DMS53 (cell line): ENCODE results near the gene WDR37.
"Not testable (repeated sequence)": the region's sequence is repeated elsewhere in the genome, so short reads cannot be mapped to it uniquely, and the experiment has no call there.

ENCODE experiments used
- DNase-seq: peaks from one replicate; lab custom pipeline; 2025; lab: John Stamatoyannopoulos, UW

The WDR37 gene

DNA sequence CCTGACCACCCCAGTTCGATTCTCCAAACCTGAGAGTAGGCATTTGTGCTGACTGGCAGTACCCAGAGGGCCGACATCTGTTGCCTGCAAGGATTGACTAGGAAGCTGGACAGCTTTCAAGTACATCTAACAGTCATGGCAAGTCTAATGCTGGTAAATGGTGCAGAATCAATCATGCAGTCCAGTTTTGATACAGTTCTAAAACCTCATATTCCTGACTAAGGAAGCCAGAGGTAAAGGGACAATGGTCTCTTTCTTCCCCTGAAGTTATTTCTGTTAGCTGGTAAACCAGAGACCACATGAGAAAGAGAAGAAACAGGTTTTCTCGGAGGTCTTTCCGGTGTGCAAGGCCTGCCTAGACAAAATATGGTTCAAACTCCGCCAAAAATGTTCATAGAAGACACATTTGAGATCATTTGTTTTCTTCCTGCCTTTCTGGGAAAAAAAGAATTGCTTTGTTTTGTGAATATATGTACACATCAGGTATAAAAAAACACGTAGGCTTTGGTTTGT, 97.1 kb downstream of the WDR37 start:
- no peak for DNase-seq

DNA sequence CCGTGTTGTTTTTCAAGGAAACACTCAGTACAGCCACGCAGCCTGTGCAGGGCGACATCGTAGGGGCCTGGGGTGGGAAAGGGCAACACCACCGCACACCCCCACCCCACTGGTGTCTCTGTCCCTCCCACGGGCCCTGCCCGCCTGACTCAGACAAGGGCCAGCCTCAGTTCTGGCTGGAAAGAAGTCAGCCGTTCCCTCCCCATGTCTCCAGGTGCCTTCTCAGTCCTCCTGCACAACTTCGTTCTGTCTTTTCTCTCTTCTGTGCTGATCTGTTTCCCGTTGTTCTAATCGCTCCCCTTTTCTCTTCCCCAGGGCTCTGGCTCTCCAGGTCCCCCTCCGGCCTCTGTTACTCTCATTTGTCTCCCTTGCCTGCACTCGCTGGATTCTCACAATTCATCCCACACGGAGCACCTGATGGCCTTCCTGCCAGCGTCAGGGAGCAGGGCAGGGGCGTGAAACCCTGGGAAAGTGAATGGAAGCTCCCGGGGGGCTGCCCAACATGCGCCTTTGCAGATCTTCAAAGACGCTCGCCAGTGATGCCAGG, 97.7 kb downstream of the WDR37 start:
- no peak for DNase-seq

DNA sequence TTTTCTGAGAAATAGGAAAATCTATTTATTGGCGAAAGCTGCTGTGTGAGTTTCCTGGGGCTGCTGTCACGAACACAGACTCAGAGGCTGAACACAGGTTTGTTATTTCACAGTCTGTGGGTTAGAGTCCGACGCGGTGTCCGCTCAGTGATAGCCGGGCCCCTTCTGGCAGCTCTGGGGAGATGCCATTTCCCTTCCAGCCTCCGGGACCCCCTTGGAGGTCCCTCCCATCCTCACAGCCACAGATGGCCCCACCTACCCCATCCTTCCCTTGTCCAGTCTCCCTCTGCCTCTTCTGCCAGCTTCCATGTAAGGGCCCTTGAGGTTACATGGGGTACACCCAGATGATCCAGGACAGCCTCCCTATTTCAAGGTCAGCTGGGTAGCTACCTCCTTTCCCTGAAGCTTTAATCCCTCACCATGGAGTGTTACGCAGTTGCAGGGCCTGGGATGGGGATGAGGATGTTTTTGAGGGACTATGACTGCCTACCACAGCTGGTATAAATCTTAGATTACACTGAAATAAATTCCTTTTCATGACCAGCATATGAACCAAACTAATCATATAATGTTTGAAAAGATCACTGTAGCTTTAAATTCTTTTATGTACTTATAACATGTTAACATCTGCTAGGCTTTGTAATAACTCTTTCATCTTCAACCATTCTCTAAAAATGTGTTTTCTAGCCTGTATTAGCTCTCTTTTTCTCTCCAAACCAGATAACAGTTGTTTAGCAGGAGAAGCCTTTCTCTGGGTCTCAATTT, 98.5 kb downstream of the WDR37 start:
- no peak for DNase-seq

DNA sequence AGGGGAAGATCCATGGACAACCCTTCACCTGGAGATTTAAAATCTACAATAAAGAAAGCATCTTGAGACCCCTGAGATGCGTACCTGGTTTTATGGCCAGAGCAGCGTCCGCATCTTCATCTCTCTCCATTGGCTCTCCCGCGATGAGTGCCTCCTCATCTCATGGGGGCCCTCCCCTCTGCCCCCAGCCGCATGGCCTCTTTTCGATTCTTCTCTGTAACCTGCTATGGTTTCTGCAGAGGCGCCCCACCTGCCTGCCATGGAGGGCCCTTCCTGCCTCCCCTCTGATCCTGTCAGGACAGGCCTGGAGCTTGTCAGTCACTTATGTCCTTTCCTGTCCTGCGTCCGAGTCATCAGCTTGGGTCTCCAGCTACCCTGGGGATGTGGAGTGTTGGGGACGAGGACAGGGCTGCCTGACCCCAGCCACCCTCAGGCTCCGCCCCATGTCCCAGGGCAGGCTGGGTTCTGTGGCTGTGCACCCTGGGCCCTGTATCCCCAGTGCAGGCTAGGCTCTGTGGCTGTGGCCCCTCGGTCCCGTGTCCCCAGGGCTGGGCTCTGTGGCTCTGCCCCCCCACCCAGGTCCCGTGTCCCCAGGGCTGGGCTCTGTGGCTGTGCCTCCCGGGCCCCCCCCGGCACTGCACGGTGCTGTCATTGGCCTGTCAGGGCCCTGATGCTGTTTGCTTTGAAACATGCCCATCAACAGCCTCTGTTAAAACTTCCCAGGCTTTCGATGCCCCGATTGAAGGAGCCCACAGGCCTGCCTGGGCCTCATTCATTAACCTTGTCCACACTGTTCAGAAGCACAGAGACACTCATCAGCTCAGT, 99.8 kb downstream of the WDR37 start:
- no peak for DNase-seq

DNA sequence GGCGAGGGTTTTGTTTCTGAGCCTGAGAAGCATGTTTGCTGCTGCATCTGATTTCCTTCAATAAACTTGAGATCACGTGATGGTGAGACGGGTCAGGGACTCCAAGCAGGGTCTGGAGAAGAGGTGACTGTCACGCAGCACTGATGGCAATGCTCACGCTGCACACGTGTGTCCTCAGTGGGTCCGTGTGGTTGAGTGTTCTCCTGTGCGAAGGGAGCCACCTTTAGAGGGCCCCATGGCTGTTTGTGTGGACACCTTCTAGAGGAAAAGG, 100.4 kb downstream of the WDR37 start:
- DNase-seq: no peak

DNA sequence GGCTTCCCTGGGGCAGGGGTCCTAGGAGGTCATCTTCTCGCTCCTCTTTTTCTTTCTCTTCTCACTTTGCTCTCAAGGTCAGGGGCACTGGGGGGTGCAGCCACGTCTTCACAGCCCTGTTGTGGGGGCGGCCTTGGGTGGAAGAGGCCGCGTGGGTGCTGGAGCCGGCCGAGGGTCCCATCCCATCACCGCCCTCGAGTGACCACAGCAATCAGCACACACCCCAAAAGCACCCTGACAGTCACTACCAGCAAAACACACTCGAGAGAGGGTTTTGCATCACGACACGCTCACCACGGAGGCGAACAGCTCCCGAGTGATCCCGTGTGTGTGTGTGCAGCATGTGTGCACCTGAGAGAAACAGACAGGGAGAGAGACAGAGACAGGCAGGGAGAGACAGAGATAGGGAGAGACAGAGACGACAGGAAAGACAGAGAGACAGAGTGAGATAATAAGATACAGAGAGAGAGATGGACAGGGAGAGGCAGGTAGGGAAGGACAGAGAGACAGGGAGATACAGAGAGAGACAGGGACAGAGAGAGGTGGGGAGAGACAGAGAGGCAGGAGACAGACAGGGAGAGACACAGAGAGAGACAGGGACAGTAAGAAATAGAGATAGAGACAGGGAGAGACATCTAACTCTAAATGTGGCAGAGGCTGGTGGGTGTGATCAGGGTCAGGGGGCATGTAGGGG, 100.9 kb downstream of the WDR37 start:
- DNase-seq: no peak

DNA sequence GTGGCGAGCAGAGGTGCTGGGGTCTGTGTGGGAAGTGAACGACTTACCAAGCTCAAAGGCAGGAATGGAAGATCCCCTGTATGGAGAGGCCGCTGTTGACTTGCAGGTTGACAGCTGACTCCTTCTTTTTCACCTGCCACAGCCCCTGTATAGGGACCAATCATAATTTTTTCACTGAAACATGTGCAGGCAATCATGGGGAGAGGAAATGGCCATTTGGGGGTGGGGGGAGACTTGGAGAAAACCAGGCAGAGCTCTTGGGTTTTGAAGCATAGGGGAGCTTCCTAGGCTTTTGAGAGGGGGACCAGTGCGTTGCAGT, 101.4 kb downstream of the WDR37 start:
- no peak for DNase-seq

DNA sequence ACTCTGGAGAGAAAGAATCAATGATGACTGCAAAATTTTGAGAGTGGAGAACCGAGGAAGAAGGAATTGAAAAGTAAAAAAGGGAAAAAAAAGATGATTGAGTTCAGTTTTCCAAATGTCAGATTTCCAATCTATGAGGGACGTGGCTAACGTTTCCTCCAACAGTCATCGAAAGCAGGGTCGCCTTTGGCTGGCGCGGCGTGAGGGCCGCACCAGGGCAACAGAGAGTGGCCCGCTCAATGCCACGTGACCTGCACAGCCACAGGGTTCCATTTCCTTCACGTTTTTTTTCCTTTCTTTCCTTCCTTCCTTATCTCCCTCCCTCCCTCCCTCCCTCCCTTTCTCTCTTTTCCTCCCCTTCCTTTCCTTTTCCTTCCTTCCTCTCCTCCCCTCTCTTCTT, 101.9 kb downstream of the WDR37 start:
- no peak for DNase-seq

DNA sequence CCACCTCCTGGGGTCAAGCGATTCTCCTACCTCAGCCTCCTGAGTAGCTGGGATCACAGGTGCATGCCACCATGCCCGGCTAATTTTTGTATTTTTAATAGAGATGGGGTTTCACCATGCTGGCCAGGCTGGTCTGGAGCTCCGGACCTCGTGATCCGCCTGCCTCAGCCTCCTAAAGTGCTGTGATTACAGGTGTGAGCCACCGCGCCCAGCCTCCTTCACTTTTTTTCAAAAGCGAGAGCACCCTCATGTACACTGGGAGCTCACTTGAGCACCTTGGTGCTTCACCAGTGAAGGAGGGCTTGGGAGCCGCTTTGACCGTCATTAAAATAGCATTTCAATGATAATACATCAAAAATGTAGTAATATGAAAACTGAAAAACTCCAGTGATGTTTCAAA, 102.4 kb downstream of the WDR37 start:
- DNase-seq: not testable (repeated sequence)

DNA sequence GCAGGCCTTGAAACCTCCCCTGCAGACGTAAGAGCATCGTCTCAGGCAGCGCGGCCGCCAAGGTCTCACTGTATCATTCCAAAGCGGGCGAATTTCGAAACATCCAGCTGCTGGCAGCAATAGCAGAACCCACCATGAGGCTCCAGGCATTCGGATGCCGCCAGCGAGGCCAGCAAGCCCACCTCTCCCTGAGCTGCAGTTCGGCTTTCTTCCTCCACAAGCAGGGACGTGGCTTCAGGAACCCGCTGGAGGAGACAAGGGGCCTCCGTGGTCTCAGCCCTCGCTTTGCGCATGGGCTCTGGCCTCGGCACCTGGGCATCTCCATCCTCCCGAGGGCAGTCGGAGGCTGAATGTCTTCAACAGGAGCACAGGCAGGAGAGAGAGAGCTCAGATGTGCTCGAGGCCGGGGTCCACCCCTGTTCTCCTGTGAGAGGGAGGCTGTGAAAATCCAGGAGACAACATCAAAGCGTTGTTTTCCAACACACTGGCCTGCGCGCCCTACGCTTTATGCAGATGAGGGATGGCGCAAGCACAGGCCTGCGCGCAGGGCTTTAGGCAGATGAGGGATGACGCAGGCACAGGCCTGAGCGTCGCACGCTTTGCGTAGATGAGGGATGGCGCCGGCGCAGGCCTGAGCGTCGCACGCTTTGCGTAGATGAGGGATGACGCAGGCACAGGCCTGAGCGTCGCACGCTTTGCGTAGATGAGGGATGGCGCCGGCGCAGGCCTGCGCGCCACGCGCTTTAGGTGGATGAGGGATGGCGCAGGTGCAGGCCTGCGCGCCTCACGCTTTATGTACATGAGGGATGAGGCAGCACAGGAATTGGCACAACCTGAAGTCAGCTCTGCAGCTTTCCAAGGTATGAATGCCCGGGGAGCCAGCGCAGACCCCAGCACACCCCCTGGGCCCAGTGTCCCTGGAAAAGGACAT, 103.2 kb downstream of the WDR37 start:
- DNase-seq: no peak

DNA sequence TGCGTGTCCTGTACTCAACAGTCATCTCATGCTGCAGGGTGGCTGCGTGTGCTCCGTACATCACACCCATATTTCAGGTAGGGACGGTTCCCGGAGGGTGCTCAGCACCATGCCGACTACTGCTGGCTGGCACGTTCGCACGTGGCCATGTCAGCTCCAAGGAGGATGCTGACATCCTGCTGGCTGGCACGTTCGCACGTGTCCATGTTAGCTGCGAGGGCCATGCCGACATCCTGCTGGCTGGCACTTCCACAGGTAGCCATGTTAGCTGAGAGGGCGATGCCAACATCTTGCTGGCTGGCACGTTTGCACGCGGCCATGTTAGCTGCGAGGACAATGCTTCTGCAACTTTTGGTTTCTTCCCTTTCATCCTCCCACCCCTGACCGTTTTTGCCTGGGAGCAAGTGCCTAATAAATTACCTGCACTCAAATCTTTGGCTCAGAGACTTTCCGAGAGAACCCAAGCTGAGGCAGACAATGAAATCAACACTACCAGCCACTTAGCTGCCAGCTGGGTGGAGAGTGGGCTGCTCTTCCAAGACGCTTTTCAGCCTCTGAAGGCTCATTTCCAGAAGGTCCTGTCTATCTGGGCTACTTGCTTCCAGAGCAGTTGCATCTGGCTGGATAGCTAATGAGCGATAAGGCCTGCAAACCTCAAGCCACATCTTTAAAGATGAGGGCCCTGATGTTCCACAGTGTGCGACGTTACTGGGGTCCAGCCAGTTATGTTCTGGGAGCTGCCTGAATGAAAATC, 104.6 kb downstream of the WDR37 start:
- no peak for DNase-seq

DNA sequence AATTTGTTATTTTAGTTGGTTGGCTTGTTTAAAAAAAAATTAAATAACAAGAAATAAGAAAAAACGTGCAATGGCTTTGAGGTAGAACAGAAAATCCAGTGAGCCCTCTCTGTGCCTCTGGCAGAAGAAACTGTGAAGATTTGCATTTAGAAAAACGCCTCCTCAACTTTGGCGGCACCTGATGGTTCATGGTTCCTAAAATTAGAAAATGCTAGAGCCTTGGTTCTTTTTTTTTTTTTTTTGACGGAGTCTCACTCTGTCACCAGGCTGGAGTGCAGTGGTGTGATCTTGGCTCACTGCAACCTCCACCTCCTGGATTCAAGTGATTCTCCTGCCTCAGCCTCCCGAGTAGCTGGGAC, 105.1 kb downstream of the WDR37 start:
- DNase-seq: not testable (repeated sequence)

DNA sequence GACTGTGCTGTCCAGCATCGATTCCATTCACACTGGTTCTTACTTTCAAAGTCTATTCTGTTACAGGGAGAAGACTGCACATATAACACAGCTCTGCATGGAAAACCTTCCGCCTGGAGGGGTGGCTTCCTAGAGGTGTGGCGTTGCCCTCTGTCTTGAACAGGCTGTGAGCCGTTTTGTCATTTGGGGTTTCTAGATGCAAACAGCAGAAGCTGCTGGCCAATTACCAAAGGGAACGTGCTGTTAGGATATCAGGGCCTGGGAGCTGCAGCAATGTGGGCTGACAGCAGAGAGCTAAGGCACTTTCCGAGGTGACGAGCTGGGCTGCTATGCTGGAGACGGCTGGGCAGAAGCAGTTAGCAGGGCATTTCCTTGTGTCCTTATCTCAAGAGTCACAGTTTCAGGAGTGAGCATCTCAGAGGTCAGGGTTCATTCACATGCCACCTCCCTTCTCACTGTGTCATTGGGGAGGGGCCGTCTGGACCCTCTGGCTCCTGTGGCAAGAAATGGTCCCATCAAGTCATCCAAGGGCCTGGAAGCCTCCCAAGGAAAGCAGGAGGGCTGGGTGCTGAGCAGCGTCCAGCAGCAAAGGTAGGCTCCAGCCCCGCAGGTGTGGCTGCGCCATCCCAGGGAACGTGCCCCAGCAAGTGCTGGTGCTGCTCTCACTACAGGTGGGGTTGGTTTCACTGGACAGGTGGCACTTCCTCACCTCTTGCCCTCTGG, 106.5 kb downstream of the WDR37 start:
- no peak for DNase-seq

DNA sequence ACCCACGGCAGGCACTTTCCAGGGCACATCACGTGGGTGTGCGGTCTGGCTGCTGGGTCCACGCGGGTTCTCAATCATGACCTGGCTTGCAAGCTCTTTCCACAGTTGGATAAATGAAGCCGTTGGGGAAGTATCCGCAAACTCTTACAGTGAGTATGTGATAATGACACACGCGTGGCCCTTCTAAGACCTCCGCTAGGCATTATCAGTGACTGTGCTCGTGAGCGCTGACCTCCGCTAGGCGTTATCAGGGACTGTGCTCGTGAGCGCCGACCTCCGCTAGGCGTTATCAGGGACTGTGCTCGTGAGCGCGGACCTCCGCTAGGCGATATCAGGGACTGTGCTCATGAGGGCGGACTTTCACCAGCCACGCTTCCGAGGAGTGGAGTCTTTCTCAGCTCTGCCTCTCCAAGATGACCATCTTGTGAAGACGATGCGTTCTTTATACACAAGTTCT, 107.0 kb downstream of the WDR37 start:
- DNase-seq: no peak

DNA sequence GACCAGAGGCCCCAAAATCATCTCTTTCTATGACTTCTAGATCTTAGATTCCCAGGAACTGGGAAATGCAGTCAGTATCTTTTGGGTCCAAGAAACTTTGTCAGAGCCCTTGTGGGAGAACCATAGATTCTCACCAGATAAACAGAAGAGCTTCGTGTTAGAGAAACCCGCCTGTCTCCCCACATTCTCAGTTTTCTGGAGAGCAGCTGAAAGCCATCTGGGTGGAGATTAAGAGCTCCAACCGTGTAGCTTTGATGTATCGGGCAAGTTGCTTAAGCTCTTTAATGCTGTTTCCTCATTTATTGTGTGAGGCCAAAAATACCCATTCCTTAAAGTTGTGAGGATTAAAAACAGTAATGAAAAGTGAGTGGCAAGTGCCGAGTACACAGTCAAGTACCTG, 107.6 kb downstream of the WDR37 start:
- no peak for DNase-seq

DNA sequence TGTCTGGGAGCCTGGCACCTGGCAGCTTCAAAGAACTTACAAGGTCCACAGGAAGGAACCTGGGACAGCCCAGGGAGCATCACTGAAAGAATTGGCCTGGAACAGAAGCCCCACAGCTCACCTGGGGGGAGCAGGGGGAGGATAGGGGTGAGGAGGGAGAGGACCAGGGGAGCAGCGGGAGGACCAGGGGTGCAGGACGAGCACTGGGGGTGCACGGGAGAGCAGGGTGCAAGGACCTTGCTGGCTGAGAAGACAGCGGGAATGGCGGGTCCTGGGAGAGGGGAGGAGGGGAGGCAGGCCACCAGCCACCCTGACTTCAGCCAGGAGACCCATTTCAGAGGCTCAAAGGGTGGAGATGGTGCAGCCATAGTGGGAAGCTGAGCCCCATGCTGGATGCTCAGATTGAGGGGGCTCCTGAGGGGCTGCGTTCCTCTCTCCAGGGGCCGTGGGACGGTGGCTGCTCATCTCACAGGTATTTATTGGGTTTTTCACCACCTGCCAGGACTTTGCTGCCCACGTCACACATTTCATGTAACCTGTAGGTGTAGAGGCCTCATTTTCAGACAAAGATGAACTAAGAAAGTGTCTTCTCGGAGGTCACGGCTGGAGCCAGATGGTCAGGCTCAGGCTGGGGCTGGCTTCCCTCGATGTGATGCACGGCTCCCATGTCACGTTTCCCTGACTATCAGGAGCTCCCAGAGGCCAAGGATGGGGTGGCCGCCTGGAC, 110.1 kb downstream of the WDR37 start:
- no peak for DNase-seq

DNA sequence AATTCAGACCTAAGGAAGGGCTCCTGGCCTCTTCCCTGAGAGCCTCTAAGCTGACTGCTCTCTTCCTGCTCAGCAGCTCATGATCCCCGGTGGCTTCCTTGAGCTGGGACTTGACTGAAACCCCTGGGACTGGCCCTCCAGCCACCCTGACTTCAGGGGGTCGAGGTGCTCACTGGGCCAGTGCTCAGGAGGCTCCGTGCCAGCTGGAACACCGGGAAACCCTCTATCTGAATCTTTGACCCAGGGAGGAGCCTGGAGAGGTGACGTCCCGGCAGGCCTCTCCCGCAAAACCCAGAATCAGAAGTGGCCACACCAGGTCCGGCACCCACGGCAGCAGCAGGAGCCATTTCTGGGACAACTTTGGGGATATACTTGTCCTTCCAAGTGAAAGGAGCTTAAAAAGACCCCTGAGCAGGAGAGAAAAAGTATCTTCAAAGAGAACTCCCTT, 110.7 kb downstream of the WDR37 start:
- no peak for DNase-seq

DNA sequence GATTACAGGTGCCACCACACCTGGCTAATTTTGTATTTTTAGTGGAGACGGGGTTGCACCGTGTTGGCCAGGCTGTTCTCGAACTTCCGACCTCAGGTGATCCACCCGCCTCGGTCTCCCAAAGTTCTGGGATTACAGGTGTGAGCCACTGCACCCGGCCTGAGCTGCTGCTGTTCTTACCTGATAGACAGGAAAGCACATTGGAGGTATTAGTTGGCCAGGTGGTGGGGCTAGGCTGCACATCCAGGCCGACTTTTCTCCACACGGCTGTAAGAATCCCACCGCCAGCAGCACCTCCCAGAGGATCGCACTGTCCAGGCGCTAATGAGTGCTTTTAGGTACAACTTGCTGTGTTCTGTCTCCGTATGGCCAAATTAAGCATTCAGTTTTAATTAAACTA, 112.6 kb downstream of the WDR37 start:
- no peak for DNase-seq

DNA sequence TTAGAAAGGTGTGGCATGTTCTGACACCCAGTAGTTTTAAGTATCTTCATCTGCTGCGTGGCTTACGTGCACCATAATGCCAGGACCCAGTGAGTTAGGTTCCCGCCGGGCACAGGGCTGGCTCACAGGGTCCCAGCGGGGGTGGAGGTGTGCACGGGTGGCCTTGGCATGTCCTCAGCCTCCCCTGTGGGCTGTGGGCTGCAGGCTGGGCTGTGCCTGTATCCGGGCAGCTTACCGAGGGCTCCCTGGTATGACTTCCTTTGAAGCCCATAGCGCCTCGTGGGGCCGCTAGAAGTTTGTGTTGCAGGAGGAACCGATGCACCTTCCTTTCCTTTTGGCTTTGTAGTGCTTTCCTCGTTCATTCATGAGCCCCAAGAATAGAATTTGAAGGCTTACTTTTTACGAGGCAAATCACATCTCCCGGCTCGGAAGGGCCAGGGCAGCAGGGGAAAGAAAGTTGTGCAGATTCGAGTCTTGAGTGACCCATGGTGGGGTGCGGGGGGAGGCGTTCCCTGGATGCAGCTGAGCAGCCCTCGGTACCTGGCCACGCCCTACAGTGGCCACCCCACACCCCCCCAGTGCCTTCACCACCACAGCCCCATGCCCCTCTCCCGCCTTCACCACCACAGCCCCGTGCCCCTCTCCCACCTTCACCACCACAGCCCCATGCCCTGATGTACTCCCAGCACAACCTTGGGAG, 113.2 kb downstream of the WDR37 start:
- no peak for DNase-seq
